Measurements from ENCODE around the gene TMEM59L.
"Not testable (repeated sequence)": the region's sequence is repeated elsewhere in the genome, so short reads cannot be mapped to it uniquely, and the experiment has no call there.

The TMEM59L gene

DNA sequence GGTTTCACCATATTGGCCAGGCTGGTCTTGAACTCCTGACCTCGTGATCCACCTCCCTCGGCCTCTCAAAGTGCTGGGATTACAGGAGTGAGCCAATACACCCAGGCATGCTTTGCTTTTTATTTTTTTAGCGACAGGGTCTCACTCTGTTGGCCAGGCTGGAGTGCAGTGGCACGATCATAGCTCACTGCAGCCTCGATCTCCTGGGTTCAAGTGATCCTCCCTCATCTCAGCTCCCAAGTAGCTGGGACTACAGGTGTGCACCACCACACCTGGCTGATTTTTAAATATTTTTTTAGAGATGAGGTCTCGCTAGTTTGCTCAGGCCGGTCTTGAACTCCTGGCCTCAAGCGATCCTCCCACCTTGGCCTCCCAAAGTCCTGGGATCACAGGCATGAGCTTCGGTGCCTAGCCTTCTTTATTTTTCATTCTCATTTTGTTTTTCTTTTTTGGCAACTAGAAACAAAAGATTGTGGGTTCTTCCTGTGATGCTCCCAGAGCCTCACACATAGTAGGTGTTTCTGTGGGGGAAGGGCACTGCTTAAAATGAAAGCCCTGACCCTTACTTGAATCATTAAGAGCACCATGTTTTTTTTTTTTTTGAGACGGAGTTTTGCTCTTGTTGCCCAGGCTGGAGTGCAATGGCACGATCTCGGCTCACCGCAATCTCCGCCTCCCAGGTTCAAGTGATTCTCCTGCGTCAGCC, 11.8 kb upstream of the TMEM59L start:
- not testable (repeated sequence) for DNase-seq; H3K36me3 Mint-ChIP-seq; H3K4me3 Mint-ChIP-seq; H3K9me3 Mint-ChIP-seq; H3K27ac Mint-ChIP-seq; ATAC-seq (replicated peaks)
- Mint-ChIP-seq H3K4me1 (peaks cover 12 to 33% of the 10 kb centered on the region in 2 donors), H3K27me3 (peaks cover 56 to 84% of the 10 kb centered on the region in 2 donors)

GRCh38 chr19:18601875-18602274, 10.8 kb upstream of the TMEM59L start:
- Mint-ChIP-seq H3K4me3 (no peak overlapping the region), H3K4me1 (peaks cover 8 to 26% of the 10 kb centered on the region in 2 donors), H3K9me3 (no peaks in the 10 kb centered on the region), H3K27me3 (peaks cover 51 to 77% of the 10 kb centered on the region in 2 donors), H3K36me3 (no peaks in the 10 kb centered on the region), H3K27ac (no peak overlapping the region)
- ATAC-seq (replicated peaks), result no peak
- no peak for DNase-seq

- Mint-ChIP-seq H3K27ac (peak overlapping the region; percentile 16), H3K27me3 (peaks cover 60 to 80% of the 10 kb centered on the region in 2 donors), H3K36me3 (no peaks in the 10 kb centered on the region), H3K4me3 (peak overlapping the region in 1 of 2 donors; percentile 33), H3K9me3 (no peaks in the 10 kb centered on the region), H3K4me1 (peaks cover 12 to 35% of the 10 kb centered on the region in 2 donors)
- ATAC-seq (replicated peaks), result peak; percentile 66 to 67
- DNase-seq, result no peak
These were observed 9.3 kb upstream of the TMEM59L start for GRCh38 chr19:18603255-18603957.

DNA sequence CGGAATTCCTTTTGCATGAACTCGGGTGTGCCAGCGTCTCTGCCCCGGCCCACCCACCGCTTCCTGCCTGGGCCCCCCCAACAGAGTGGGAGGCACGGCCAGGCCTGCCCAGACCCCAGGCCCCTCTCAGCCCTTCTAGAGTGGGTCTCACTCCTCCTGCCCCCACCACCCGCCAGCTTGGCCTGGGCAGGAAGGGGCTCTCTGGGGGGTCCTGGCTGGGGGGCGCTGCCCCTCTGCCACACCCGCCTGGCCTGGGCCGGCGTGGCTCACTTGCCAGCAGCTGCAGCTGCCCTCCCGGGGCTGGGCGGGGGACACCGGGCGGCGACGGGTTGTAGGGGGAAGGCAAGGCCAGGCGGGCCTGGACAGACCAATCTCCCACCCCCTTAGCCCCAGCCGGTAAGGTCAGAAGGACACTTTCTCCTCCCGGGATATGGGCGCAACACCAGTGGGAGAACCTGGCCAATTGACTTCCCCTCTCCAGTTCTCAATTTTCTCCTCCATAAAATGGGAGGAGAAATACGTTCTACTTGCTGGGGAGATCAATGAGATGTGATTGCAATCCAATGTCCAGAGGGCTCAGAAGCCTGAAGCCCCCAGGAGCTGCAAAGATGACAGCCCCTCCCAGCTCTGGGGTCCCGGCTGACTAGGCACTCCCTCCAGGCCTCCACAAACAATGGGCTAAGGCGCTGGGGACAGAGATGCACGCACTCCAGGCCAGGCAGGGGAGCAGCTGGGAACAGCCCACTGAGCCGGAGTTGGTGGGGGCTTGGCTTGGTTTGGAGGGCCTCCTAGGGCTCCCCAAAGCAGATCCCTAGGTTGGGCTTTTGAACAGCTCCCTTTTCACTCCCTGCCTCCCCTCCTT, 8.5 kb upstream of the TMEM59L start:
- ATAC-seq (replicated peaks) (no peak), DNase-seq (no peak)
- H3K4me1 Mint-ChIP-seq, result peaks cover 12 to 35% of the 10 kb centered on the region in 2 donors
- no peaks in the 10 kb centered on the region for H3K36me3 Mint-ChIP-seq
- no peak overlapping the region for H3K27ac Mint-ChIP-seq
- no peaks in the 10 kb centered on the region for H3K9me3 Mint-ChIP-seq
- H3K4me3 Mint-ChIP-seq, result no peak overlapping the region
- peaks cover 63 to 80% of the 10 kb centered on the region in 2 donors for H3K27me3 Mint-ChIP-seq

- ATAC-seq (replicated peaks) (no peak), DNase-seq (no peak)
- Mint-ChIP-seq H3K4me3 (no peak overlapping the region), H3K9me3 (no peaks in the 10 kb centered on the region), H3K27me3 (peaks cover 63 to 80% of the 10 kb centered on the region in 2 donors), H3K27ac (no peak overlapping the region), H3K4me1 (peaks cover 12 to 35% of the 10 kb centered on the region in 2 donors), H3K36me3 (no peaks in the 10 kb centered on the region)
These were observed 7.9 kb upstream of the TMEM59L start for GRCh38 chr19:18604820-18605159.

- Mint-ChIP-seq H3K36me3 (no peaks in the 10 kb centered on the region), H3K27me3 (peaks cover 66 to 80% of the 10 kb centered on the region in 2 donors), H3K4me3 (peak overlapping the region in 1 of 2 donors; percentile 2), H3K27ac (peak overlapping the region; percentile 38), H3K4me1 (peaks cover 12 to 35% of the 10 kb centered on the region in 2 donors), H3K9me3 (no peaks in the 10 kb centered on the region)
- ATAC-seq (replicated peaks), result no peak
- no peak for DNase-seq
These were observed 7.5 kb upstream of the TMEM59L start for GRCh38 chr19:18605196-18605545.

DNA sequence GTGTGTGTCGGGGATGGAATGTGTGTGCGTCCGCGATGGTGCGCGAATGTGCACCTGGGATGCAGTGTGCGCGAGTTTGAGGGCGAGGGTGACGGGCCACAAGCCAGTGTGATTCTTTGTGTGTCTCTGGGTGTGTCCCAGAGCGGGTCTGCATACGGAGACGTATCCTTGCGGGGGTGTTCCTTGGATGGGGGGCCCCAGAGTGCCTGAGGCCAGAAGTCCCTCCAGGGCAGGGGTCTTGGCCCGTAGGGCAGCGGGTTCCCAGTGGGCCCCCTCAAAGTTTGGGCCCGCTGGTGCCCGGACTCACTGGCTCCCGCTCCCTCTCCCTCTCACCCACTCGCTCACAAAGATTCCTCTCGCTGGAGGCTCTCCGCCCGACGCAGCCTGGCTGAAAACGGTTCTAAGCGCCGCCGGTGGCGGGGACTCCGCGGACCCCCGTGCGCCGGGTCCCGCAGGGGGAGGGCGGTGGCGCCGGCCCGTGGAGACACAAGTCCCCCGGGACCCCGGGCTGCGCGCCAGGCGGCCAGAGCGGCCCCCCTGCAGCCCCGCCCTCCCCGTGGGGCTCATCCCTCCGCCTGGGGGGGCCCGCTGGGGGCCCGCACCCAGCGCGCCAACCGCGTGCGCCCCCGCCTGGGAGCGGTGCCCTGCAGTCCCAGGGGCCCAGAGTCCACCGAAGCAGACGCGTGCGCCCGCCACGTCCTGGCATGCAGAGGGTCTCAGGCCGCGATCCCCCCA, 7.0 kb upstream of the TMEM59L start:
- Mint-ChIP-seq H3K9me3 (no peaks in the 10 kb centered on the region), H3K27ac (peak overlapping the region; percentile 38), H3K36me3 (no peaks in the 10 kb centered on the region), H3K4me1 (peaks cover 12 to 36% of the 10 kb centered on the region in 2 donors), H3K27me3 (peaks cover 69 to 79% of the 10 kb centered on the region in 2 donors), H3K4me3 (peak overlapping the region in 1 of 2 donors; percentile 2)
- DNase-seq (no peak), ATAC-seq (replicated peaks) (no peak)

DNA sequence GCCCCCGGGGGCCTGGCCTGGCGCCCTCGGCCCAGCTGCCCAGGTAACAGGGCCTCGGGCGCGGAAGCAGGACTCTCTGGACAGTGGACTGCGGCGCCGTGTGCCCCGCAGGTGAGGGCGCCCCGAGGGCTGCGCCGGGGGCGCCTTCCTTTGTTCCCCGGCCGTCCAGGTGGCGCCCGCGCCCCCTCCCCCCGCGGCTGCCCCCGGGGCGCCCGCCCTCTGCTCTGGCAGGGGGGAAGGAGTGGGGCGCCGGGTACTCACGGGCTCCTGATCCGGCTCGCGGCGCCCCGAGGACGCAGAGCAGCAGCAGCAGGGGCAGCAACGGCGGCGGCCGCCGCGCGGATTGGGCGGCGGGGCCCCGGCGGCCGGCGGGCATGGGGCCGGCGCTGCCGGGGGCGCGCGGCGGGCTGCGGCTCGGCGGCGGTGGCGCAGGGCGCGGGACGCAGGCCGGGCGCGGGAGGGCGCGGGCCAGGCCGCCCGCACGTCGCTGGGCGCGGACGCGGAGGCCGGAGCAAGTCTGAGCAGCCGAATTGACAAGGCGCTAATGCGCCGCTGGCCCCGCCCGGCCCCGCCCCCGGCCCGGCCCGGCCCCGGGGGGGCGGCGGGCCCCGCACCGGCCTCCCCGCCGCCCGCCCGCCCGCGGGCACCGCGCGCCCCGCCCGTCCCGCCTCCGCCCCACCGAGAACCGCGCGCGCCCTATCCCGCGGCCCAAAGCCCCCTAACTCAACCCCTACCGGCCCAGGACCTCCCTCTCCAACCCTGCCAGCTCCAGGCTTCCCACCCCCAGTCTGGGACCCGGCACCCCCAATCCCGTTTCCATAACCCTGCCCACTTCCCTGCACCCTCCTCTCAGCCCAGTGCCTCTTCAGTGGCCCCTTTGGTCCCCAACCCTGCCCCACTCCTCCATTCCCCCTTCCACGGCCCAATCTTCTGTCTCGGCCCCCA, 6.1 kb upstream of the TMEM59L start, which contains the start of gene CRLF1:
Gene CRLF1, minus strand, starts transcription at position 519 of the 945 bp plus-strand sequence. Its CDS starts 143 bp downstream, at position 376.
- H3K4me3 Mint-ChIP-seq, result peak within 1 kb of the TSS; percentile 50 to 57
- ATAC-seq (replicated peaks), result no peak
- H3K27me3 Mint-ChIP-seq, result peaks cover 72 to 82% of the 10 kb centered on the region in 2 donors

GRCh38 chr19:18607226-18608101, 5.2 kb upstream of the TMEM59L start:
- H3K36me3 Mint-ChIP-seq, result no peaks in the 10 kb centered on the region

More for the DNA sequence above, 6.1 kb upstream of the TMEM59L start, which contains the start of gene CRLF1:
- DNase-seq, result no peak
- H3K4me1 Mint-ChIP-seq, result peaks cover 16 to 42% of the 10 kb centered on the region in 2 donors
- no peak within 1 kb of the TSS for H3K27ac Mint-ChIP-seq
- H3K36me3 Mint-ChIP-seq, result no peaks in the 10 kb centered on the region
- H3K9me3 Mint-ChIP-seq, result no peaks in the 10 kb centered on the region

DNA sequence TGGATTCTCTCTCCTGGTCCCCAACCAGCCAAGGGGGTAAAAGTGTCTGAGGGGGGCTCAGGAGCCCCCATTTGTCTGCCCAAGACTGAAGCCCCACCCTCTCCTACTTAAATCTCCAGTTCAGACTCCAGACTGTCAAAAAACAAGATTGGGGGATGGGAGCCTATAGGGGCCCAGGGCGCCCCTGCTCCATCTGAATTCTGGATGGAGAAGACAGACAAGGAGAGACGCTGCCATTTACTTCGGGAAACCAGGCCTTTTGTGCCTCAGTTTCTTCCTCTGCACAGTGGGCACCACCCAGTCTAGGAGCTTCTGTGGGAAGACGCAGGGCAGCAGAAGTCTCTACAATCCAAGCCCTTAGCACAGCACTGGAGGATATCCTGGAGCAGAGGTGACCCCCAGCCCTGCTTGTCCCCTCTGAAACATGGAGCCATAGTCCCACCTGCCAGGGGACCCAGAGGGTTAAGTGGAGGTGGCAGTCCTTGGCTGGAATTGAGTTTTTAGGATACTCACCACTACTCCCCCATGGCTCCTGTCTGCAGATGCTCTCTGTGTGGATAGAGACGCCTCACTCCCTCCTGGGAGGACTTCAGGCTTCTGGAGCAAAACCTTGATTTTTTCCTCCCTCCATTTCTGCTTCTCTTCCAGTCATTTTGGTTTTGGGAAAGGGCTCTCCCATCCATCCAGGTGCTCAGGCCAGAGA, 4.4 kb upstream of the TMEM59L start:
- H3K27me3 Mint-ChIP-seq, result peaks cover 69 to 79% of the 10 kb centered on the region in 2 donors
- ATAC-seq (replicated peaks), result no peak

More at GRCh38 chr19:18607226-18608101, 5.2 kb upstream of the TMEM59L start:
- Mint-ChIP-seq H3K4me3 (peak overlapping the region; percentile 41 to 50), H3K9me3 (no peaks in the 10 kb centered on the region), H3K4me1 (peaks cover 23 to 50% of the 10 kb centered on the region in 2 donors), H3K27me3 (peaks cover 70 to 80% of the 10 kb centered on the region in 2 donors), H3K27ac (no peak overlapping the region)
- ATAC-seq (replicated peaks) (no peak), DNase-seq (no peak)

DNA sequence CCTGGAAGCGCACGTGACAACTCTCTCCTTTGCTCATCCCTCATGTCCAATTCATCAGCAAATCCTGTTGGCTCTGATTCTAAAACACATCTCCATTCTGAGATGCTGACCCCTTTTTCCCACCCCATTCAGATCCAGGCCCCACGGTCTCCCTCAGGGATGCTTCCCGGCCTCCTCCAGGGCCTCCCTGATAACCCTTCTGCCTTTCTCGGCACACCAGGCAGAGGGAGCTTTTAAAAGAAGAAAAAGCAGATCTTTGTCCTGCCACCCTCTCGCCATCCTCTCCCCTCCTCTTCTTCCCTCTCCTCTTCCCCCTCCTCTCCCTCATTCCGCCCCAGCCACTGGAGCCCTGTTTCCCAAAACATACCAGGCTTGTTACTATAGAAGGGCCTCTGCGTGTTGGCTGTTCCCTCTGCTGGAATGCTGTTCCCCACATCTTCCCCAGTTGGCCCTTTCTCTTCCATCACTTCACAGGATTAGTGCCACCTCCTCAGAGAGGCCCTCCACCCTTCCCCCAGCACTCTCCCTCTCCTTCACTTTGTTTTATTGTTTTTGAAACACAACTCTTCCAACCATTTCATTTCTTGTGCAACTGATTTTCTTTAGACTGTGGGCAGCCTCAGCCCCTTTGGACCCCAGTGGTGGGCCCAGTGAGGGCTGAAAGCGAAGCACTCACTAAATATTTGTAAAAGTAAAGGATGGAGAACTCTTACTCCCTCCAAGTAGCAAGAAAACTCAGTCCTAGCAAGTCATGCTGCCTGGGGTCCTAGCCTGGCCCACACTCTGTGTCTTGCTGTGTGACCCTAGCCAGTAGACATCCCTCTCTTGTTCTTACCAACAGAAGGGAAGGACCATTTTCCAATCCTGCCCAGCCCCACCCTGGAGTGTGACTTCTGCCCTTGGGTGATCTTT, 3.6 kb upstream of the TMEM59L start:
- ATAC-seq (replicated peaks), result no peak
- Mint-ChIP-seq H3K27ac (no peak overlapping the region), H3K36me3 (no peaks in the 10 kb centered on the region), H3K4me1 (peaks cover 23 to 55% of the 10 kb centered on the region in 2 donors), H3K27me3 (peaks cover 74 to 83% of the 10 kb centered on the region in 2 donors), H3K9me3 (no peaks in the 10 kb centered on the region), H3K4me3 (no peak overlapping the region)
- DNase-seq, result no peak

More for the DNA sequence above, 4.4 kb upstream of the TMEM59L start:
- no peaks in the 10 kb centered on the region for H3K9me3 Mint-ChIP-seq
- H3K4me3 Mint-ChIP-seq, result peak overlapping the region; percentile 41 to 50
- peaks cover 21 to 50% of the 10 kb centered on the region in 2 donors for H3K4me1 Mint-ChIP-seq
- no peak overlapping the region for H3K27ac Mint-ChIP-seq
- H3K36me3 Mint-ChIP-seq, result no peaks in the 10 kb centered on the region
- no peak for DNase-seq

Measured in stimulated activated naive B cell treated with anti-CD40 and anti-IgM and Interleukin-4, amounts not matched to agents 10 μg/mL and 1 μg/mL and 100 μg/mL, for 72 hours (primary cell).